HepG2 (cell line): ENCODE measurements around the gene GBGT1. TPM values are rescaled to one million over a fixed set of nuclear protein-coding genes. Genes with fewer than 3 reads are reported as not detected.

ENCODE experiments used
- ATAC-seq: fragments of 200-7000 bp; cut with Tn5 transposase; 3 replicates; pipeline ENCODE4 v1.9.1; 2020; ENCODE audit warnings: mild to moderate bottlenecking, moderate library complexity
- BruUV-seq: library from RNA; stranded (reverse); fragments of 400-500 nt; replicated peaks from 2 replicates; lab custom pipeline; 2021; lab: Mats Ljungman, UMichigan
- CTCF ChIA-PET: fragments of 300-600 bp; formaldehyde crosslinking; extraction: SDS; loops from one replicate; lab custom pipeline; 2021; ENCODE audit warnings: low total read pairs, inconsistent platforms, low intra/inter-chr PET ratio; lab: Yijun Ruan, JAX
- POLR2A ChIA-PET: fragments of 350-600 bp; sonication (Branson Sonifier 250); formaldehyde crosslinking; loops from one replicate; lab custom pipeline; 2020; ENCODE audit warnings: antibody characterized with exemption, inconsistent platforms; lab: Yijun Ruan, JAX
- DNase-seq: peaks from one replicate; pipeline ENCODE4 v3.0.0-alpha.2; 2015; ENCODE audit warnings: low spot score
- FAIRE-seq: peaks from 3 replicates; lab custom pipeline; 2011; peaks lifted over from hg19 to GRCh38; lab: Jason Lieb, UNC
- H2AFZ ChIP-seq: one replicate; pipeline ENCODE4 v1.6.1; 2011; ENCODE audit warnings: low read length, inconsistent platforms
- H3K27ac ChIP-seq: fragments of 300-600 bp; 3 replicates; pipeline ENCODE4 v1.8.0; 2011; ENCODE audit warnings: mixed run types, mild to moderate bottlenecking, mixed read lengths, low read length, inconsistent platforms; ENCODE audit not compliant: insufficient read depth; ENCODE audit errors: extremely low read length
- H3K27me3 ChIP-seq, 2 experiments: fragments of 200-600 bp in 1 of 2; 2 replicates in 1 of 2; 3 replicates in 1 of 2; pipeline versions ENCODE4 v1.6.0 to v1.8.0; 2011; ENCODE audit warnings: low read length in 2 of 2, mild to moderate bottlenecking in 2 of 2, moderate library complexity in 2 of 2, inconsistent platforms in 1 of 2; ENCODE audit not compliant: insufficient read depth in 2 of 2, control insufficient read depth in 1 of 2
- H3K36me3 ChIP-seq, 2 experiments: fragments of 200-600 bp in 1 of 2; replicated peaks in 1 of 2; 2 replicates in 1 of 2; 3 replicates in 1 of 2; pipeline versions ENCODE4 v1.5.1 to v1.8.0; 2011; ENCODE audit warnings: low read length in 2 of 2, inconsistent platforms in 1 of 2; ENCODE audit not compliant: insufficient read depth in 2 of 2, control insufficient read depth in 1 of 2
- H3K4me1 ChIP-seq: 2 replicates; pipeline ENCODE4 v1.5.1; 2012; ENCODE audit warnings: low read length, inconsistent platforms; ENCODE audit not compliant: insufficient read depth
- H3K4me2 ChIP-seq: 2 replicates; pipeline ENCODE4 v1.6.0; 2011; ENCODE audit warnings: low read depth, low read length, inconsistent platforms
- H3K4me3 ChIP-seq, 3 experiments: fragments of 200-600 bp in 1 of 3; sonication (generic), shearing (Covaris generic) in 1 of 3; replicated peaks in 1 of 3; 2 replicates each; pipeline ENCODE4 v1.5.1; 2011 to 2016; ENCODE audit warnings: low read length in 3 of 3, inconsistent platforms in 2 of 3, low read depth in 2 of 3, mild to moderate bottlenecking in 2 of 3, control low read depth in 1 of 3, mixed read lengths in 1 of 3; ENCODE audit not compliant: insufficient read depth in 1 of 3
- H3K79me2 ChIP-seq: one replicate; pipeline ENCODE4 v1.6.1; 2011; ENCODE audit warnings: low read length, inconsistent platforms; ENCODE audit not compliant: insufficient read depth
- H3K9ac ChIP-seq: 2 replicates; pipeline ENCODE4 v1.6.0; 2011; ENCODE audit warnings: mild to moderate bottlenecking, low read depth, low read length, inconsistent platforms; ENCODE audit not compliant: insufficient read depth
- H3K9me3 ChIP-seq: 2 replicates; pipeline ENCODE4 v1.5.1; 2012; ENCODE audit warnings: mild to moderate bottlenecking, low read length
- H4K20me1 ChIP-seq: 2 replicates; pipeline ENCODE4 v1.6.0; 2011; ENCODE audit warnings: inconsistent platforms, mild to moderate bottlenecking, low read length, moderate library complexity; ENCODE audit not compliant: insufficient read depth
- AHR ChIP-seq: IDR thresholded peaks from 2 replicates; pipeline ENCODE4 v1.6.1; 2018; ENCODE audit warnings: missing genetic modification reagents, missing compliant biosample characterization
- FIP1L1 ChIP-seq: fragments of 200-400 bp; formaldehyde crosslinking; IDR thresholded peaks from 2 replicates; pipeline ENCODE4 v1.6.1; 2018; ENCODE audit warnings: low read depth, mild to moderate bottlenecking, low read length, moderate library complexity, borderline replicate concordance; ENCODE audit not compliant: insufficient read depth
- FOSL1 ChIP-seq: sonication (generic); formaldehyde crosslinking; IDR thresholded peaks from 2 replicates; pipeline ENCODE4 v1.9.0; 2021; ENCODE audit warnings: missing genetic modification reagents, borderline replicate concordance
- HOXA9 ChIP-seq: sonication (generic); formaldehyde crosslinking; IDR thresholded peaks from 2 replicates; pipeline ENCODE4 v1.8.1; 2022; ENCODE audit warnings: missing genetic modification reagents, mild to moderate bottlenecking, moderate library complexity, borderline replicate concordance
- JUND ChIP-seq: sonication (generic); formaldehyde crosslinking; IDR thresholded peaks from 2 replicates; pipeline ENCODE4 v1.8.0; 2022; ENCODE audit warnings: mild to moderate bottlenecking, missing genetic modification reagents
- KDM5A ChIP-seq: fragments of 200-600 bp; sonication (generic); IDR thresholded peaks from 2 replicates; pipeline ENCODE4 v1.7.0; 2018; ENCODE audit warnings: antibody characterized with exemption, mild to moderate bottlenecking, low read length, borderline replicate concordance
- NCOA5 ChIP-seq: sonication (generic); formaldehyde crosslinking; IDR thresholded peaks from 2 replicates; pipeline ENCODE4 v1.4.0; 2020; ENCODE audit warnings: missing genetic modification reagents
- RBAK ChIP-seq: sonication (generic); formaldehyde crosslinking; IDR thresholded peaks from 2 replicates; pipeline ENCODE4 v1.5.1; 2020; ENCODE audit warnings: mild to moderate bottlenecking, missing genetic modification reagents
- TFDP1 ChIP-seq: IDR thresholded peaks from 2 replicates; pipeline ENCODE4 v1.6.1; 2016; ENCODE audit warnings: missing compliant biosample characterization, missing genetic modification reagents, borderline replicate concordance
- TP53 ChIP-seq: sonication (generic); formaldehyde crosslinking; conservative IDR thresholded peaks from 2 replicates; pipeline ENCODE4 v1.4.0; 2020; ENCODE audit warnings: missing genetic modification reagents
- ZBTB21 ChIP-seq: sonication (generic); formaldehyde crosslinking; IDR thresholded peaks from 2 replicates; pipeline ENCODE4 v1.4.0; 2020; ENCODE audit warnings: missing genetic modification reagents
- ZBTB39 ChIP-seq: sonication (generic); formaldehyde crosslinking; IDR thresholded peaks from 2 replicates; pipeline ENCODE4 v1.5.0; 2020; ENCODE audit warnings: missing genetic modification reagents
- ZNF510 ChIP-seq: sonication (generic); formaldehyde crosslinking; IDR thresholded peaks from 2 replicates; pipeline ENCODE4 v1.4.0; 2020; ENCODE audit warnings: low read depth, mild to moderate bottlenecking, missing genetic modification reagents
- ZSCAN31 ChIP-seq: sonication (generic); formaldehyde crosslinking; IDR thresholded peaks from 2 replicates; pipeline ENCODE4 v1.5.0; 2020; ENCODE audit warnings: low read depth, mild to moderate bottlenecking, missing genetic modification reagents
- WGBS: methylation state at CpG from one replicate; pipeline ENCODE4 v1.1.6; 2017; ENCODE audit warnings: low lambda C conversion rate; 5-methylcytosine and 5-hydroxymethylcytosine counted together
- in situ Hi-C: cut with HindIII; loops from 2 replicates; pipeline ENCODE4 v1.10.0; 2017; ENCODE audit warnings: low pct_unique_long_range_greater_than_20kb; ENCODE audit not compliant: extremely low pct_ligation_motif_present
- intact Hi-C: fragments of 100-400 bp; cut with micrococcal nuclease; formaldehyde crosslinking; loops from one replicate; pipeline ENCODE4 v1.10.0; 2022; ENCODE audit not compliant: unreplicated experiment
- polyA plus RNA-seq, 8 experiments: library from polyadenylated mRNA; depleted of rRNA in 3 of 8; stranded (reverse) in 7 of 8; unstranded in 1 of 8; fragments of >200 nt; fragmentation: Illumina TruSeq in 4 of 8; extraction: Trizol in 4 of 8; gene quantifications; 2 replicates each; pipeline versions ENCODE4 v1.2.1 to v1.2.3, GENCODE V29; 2011 to 2016; ENCODE audit warnings: low read depth in 4 of 8, missing spikeins in 1 of 8, mixed read lengths in 1 of 8; ENCODE audit not compliant: insufficient read depth in 1 of 8
- total RNA-seq, 5 experiments: library from RNA; depleted of rRNA; stranded (reverse); fragments of >200 nt; fragmentation: Illumina TruSeq; extraction: Trizol; gene quantifications; 2 replicates each; pipeline ENCODE4 v1.2.3, GENCODE V29; 2016; ENCODE audit warnings: low read depth in 1 of 5
- TF ChIP-seq, protein P1 (sequence below): sonication (generic); formaldehyde crosslinking; IDR thresholded peaks from 2 replicates; pipeline ENCODE4 v1.5.0; 2020; ENCODE audit warnings: mild to moderate bottlenecking, low read depth, missing genetic modification reagents, borderline replicate concordance
- TF ChIP-seq, protein P2 (sequence below): sonication (generic); formaldehyde crosslinking; IDR thresholded peaks from 2 replicates; pipeline ENCODE4 v1.5.0; 2020; ENCODE audit warnings: missing genetic modification reagents, mild to moderate bottlenecking, borderline replicate concordance
- TF ChIP-seq, protein P3 (sequence below): sonication (generic); formaldehyde crosslinking; IDR thresholded peaks from 2 replicates; pipeline ENCODE4 v1.8.0; 2022; ENCODE audit warnings: mild to moderate bottlenecking, missing genetic modification reagents
- TF ChIP-seq, protein P4 (sequence below): IDR thresholded peaks from 2 replicates; pipeline ENCODE4 v1.6.1; 2016; ENCODE audit warnings: low read depth, borderline replicate concordance

GBGT1 gene
- total and polyA plus RNA-seq, 2 of the 13 experiments (the other 11 are each of a cell fraction or from before 2014, with no cell fraction given): not detected

DNA sequence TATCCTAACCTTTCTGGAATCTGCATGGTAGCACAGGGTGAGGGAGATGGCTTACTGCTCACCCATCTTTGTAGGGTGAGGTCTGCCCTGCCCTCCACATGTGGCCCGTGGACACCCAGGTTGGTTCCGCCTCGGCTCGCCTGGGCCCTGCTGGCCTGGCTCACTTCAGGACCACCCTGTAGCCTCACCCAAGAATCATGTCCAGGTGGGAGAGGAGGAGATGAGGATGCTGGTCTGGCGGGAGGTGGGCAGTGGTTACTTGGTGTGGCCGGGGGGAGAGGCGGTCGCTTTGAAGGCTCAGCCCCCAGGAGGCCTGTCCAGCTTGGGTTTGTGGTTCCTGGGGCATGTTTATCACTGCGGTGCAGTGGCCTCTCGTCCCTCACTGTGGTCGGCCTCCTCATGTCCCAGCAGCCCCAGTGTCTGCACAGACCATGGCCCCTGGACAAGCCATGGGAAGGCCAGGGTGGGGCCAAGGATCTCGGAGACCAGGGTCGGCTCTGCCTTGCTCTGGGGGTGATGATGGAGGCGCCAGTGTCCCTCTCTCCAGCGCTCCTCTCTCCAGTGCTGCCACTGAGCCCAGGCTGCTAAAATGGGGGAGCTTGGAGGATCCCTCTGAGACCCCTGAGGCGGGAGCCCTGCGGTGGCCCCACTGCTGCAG lies 40.8 kb upstream of the GBGT1 start:
- H3K4me1 ChIP-seq: no peaks in the 10 kb centered on the region
- POLR2A ChIA-PET: no interaction called here
- peaks cover 4 to 50% of the 10 kb centered on the region in 2 experiments; a peak in 3 of 5 replicates for H3K27me3 ChIP-seq

More for the DNA sequence above, 40.8 kb upstream of the GBGT1 start:
- H3K4me2 ChIP-seq: no peak overlapping the region
- no peaks in the 10 kb centered on the region for H3K79me2 ChIP-seq
- no peak for DNase-seq
- no peak overlapping the region for H3K4me3 ChIP-seq
- WGBS: 30% methylated on average over 3 of the region's 17 CpGs
- CTCF ChIA-PET: no interaction called here
- intact Hi-C loops: no loop called here
- no peak for FAIRE-seq
- no peak overlapping the region for H2AFZ ChIP-seq
- H3K27ac ChIP-seq: no peak overlapping the region
- no peaks in the 10 kb centered on the region for H3K36me3 ChIP-seq
- no peak overlapping the region for H3K9ac ChIP-seq
- no TSS peak for BruUV-seq
- ATAC-seq: no peak
- H3K9me3 ChIP-seq: no peaks in the 10 kb centered on the region
- TF ChIP-seq FIP1L1 (no peak), NCOA5 (no peak), ZBTB21 (CRISPR knock-in tag) (no peak), ZBTB39 (no peak), RBAK (CRISPR knock-in tag) (no peak), ZSCAN31 (CRISPR knock-in tag) (no peak), ZNF510 (CRISPR knock-in tag) (no peak), HOXA9 (CRISPR knock-in tag) (no peak), FOSL1 (no peak), TP53 (CRISPR knock-in tag) (no peak), TFDP1 (CRISPR knock-in tag) (no peak), AHR (no peak), JUND (no peak), KDM5A (no peak)
- TF ChIP-seq, protein P1, sequence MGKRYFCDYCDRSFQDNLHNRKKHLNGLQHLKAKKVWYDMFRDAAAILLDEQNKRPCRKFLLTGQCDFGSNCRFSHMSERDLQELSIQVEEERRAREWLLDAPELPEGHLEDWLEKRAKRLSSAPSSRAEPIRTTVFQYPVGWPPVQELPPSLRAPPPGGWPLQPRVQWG: no peak
- TF ChIP-seq, protein P2, sequence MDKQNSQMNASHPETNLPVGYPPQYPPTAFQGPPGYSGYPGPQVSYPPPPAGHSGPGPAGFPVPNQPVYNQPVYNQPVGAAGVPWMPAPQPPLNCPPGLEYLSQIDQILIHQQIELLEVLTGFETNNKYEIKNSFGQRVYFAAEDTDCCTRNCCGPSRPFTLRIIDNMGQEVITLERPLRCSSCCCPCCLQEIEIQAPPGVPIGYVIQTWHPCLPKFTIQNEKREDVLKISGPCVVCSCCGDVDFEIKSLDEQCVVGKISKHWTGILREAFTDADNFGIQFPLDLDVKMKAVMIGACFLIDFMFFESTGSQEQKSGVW (CRISPR knock-in tag): no peak
- TF ChIP-seq, protein P3, sequence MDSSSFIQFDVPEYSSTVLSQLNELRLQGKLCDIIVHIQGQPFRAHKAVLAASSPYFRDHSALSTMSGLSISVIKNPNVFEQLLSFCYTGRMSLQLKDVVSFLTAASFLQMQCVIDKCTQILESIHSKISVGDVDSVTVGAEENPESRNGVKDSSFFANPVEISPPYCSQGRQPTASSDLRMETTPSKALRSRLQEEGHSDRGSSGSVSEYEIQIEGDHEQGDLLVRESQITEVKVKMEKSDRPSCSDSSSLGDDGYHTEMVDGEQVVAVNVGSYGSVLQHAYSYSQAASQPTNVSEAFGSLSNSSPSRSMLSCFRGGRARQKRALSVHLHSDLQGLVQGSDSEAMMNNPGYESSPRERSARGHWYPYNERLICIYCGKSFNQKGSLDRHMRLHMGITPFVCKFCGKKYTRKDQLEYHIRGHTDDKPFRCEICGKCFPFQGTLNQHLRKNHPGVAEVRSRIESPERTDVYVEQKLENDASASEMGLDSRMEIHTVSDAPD (CRISPR knock-in tag): no peak
- TF ChIP-seq, protein P4, sequence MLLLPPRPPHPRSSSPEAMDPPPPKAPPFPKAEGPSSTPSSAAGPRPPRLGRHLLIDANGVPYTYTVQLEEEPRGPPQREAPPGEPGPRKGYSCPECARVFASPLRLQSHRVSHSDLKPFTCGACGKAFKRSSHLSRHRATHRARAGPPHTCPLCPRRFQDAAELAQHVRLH (CRISPR knock-in tag): no peak
- TF ChIP-seq, all 625 proteins: peak for 0
- no peaks in the 10 kb centered on the region for H4K20me1 ChIP-seq
- in situ Hi-C loops: no loop called here
